Caco-2 (cell line): ENCODE measurements around the gene ODF2. TPM values are rescaled to one million over a fixed set of nuclear protein-coding genes. Genes with fewer than 3 reads are reported as not detected.
"Not testable (repeated sequence)": the region's sequence is repeated elsewhere in the genome, so short reads cannot be mapped to it uniquely, and the experiment has no call there.

ENCODE experiments used
- BruUV-seq: library from RNA; stranded (reverse); fragments of 400-500 nt; replicated peaks from 2 replicates; lab custom pipeline; 2021; lab: Mats Ljungman, UMichigan
- CTCF ChIA-PET: fragments of 300-600 bp; sonication (Branson Sonifier 250); formaldehyde crosslinking; loops from one replicate; lab custom pipeline; 2022; ENCODE audit warnings: antibody characterized with exemption; lab: Charles Lee
- POLR2A ChIA-PET: fragments of 300-600 bp; sonication (Branson Sonifier 250); formaldehyde crosslinking; loops from one replicate; lab custom pipeline; 2022; ENCODE audit warnings: antibody characterized with exemption; lab: Charles Lee
- DNase-seq, 2 experiments: peaks; one replicate each; pipeline versions ENCODE4 v3.0.0 to v3.0.0-alpha.2; 2020 to 2022
- H3K27me3 ChIP-seq: replicated peaks from 2 replicates; pipeline ENCODE4 v1.6.0; 2011; ENCODE audit warnings: low read length; ENCODE audit not compliant: control insufficient read depth, insufficient read depth
- H3K36me3 ChIP-seq: 2 replicates; pipeline ENCODE4 v1.5.1; 2011; ENCODE audit warnings: low read length; ENCODE audit not compliant: control insufficient read depth, insufficient read depth
- H3K4me1 ChIP-seq: fragments of 250-450 bp; sonication (Bioruptor Pico); 2 replicates; pipeline ENCODE4 v1.5.1; 2020; ENCODE audit warnings: mild to moderate bottlenecking
- H3K4me3 ChIP-seq: 2 replicates; pipeline ENCODE4 v1.5.1; 2011; ENCODE audit warnings: low read depth, mild to moderate bottlenecking, control low read depth, low read length
- H3K9me3 ChIP-seq: fragments of 250-450 bp; sonication (Bioruptor Pico); 2 replicates; pipeline ENCODE4 v1.5.1; 2020; ENCODE audit warnings: mild to moderate bottlenecking, moderate library complexity
- H3K27ac Mint-ChIP-seq: one replicate; pipeline ENCODE4 v1.8.0; 2022; ENCODE audit warnings: mixed read lengths; ENCODE audit not compliant: unreplicated experiment
- H3K27me3 Mint-ChIP-seq: one replicate; pipeline ENCODE4 v1.8.0; 2022; ENCODE audit warnings: mixed read lengths; ENCODE audit not compliant: insufficient read depth, unreplicated experiment
- H3K36me3 Mint-ChIP-seq: one replicate; pipeline ENCODE4 v1.8.0; 2022; ENCODE audit warnings: mild to moderate bottlenecking, mixed read lengths; ENCODE audit not compliant: insufficient read depth, unreplicated experiment
- H3K4me1 Mint-ChIP-seq: one replicate; pipeline ENCODE4 v1.8.0; 2022; ENCODE audit warnings: low read depth, mixed read lengths; ENCODE audit not compliant: unreplicated experiment
- H3K4me3 Mint-ChIP-seq: one replicate; pipeline ENCODE4 v1.8.0; 2022; ENCODE audit warnings: mild to moderate bottlenecking, moderate library complexity, mixed read lengths; ENCODE audit not compliant: unreplicated experiment
- H3K9me3 Mint-ChIP-seq: one replicate; pipeline ENCODE4 v1.8.0; 2022; ENCODE audit warnings: mixed read lengths; ENCODE audit not compliant: unreplicated experiment
- intact Hi-C: fragments of 100-400 bp; cut with micrococcal nuclease; formaldehyde crosslinking; loops from one replicate; pipeline ENCODE4 v1.10.0; 2022; ENCODE audit not compliant: unreplicated experiment
- total RNA-seq: library from RNA; stranded (reverse); gene quantifications from 2 replicates; pipeline ENCODE4 v1.2.3, GENCODE V29; 2022
- TF ChIP-seq, protein P1 (sequence below), 2 experiments: fragments of 200-600 bp in 1 of 2; IDR thresholded peaks; 1 replicate in 1 of 2; 2 replicates in 1 of 2; pipeline versions ENCODE4 v1.5.1 to v1.8.0; 2011 to 2022; ENCODE audit warnings: antibody characterized with exemption in 1 of 2, control low read depth in 1 of 2, inconsistent platforms in 1 of 2, low read depth in 1 of 2, low read length in 1 of 2, mild to moderate bottlenecking in 1 of 2, moderate library complexity in 1 of 2; ENCODE audit not compliant: insufficient read depth in 1 of 2, severe bottlenecking in 1 of 2, unreplicated experiment in 1 of 2

ODF2 gene
- total RNA-seq, 1 experiment from 2014 or later: 34.9 TPM

DNA sequence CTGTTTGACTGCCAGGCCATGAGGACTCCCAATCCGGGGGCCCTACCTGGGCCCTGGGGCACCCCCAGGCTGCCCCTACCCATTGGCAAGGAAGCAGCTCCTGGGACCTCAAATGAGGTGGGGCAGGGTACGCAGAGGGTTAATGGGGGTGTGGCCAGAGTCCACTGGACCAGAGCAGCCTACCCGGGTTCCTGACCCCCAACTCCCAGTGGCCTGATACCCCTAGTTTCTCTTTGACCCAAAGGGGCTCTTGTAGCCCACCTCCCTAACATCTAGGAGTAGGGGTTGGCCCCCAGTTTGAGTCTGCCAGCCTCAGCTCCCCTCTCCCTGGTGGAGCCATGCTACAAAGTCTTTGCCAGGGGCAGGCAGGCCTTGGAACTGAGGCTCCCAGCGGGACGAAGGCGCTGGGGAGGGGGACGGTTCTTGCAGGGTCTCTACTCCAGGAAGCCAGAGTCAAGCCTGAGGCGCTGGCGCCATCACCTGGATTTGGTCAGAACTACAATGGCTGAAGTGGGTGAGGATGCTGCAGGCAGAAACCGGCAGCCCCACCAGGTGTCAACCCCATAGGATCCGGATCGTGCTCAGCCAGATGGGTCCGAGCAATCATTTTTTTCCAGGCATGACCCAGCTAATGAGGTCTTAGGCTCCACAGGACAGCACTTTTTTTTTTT lies 43.6 kb upstream of the ODF2 start:
- Mint-ChIP-seq H3K9me3 (no peaks in the 10 kb centered on the region), H3K4me1 (peaks cover 24% of the 10 kb centered on the region), H3K27ac (no peak overlapping the region), H3K4me3 (no peak overlapping the region), H3K27me3 (no peaks in the 10 kb centered on the region), H3K36me3 (no peaks in the 10 kb centered on the region)
- H3K9me3 ChIP-seq: no peaks in the 10 kb centered on the region
- intact Hi-C loops: loop anchor here (1.0 to 2.0 kb wide), 2 partner anchors 50 to 117 kb away; no protein-coding TSS in a partner anchor
- CTCF ChIA-PET: interaction anchor here (0.6 to 4.5 kb wide), 4 partner anchors 8 to 223 kb away, joined by 3 to 31 read pairs (median 14); partner anchors contain the start of gene CERCAM
- no peaks in the 10 kb centered on the region for H3K36me3 ChIP-seq
- POLR2A ChIA-PET: no interaction called here
- H3K27me3 ChIP-seq: no peaks in the 10 kb centered on the region
- peaks cover 17% of the 10 kb centered on the region for H3K4me1 ChIP-seq
- TF ChIP-seq, protein P1, sequence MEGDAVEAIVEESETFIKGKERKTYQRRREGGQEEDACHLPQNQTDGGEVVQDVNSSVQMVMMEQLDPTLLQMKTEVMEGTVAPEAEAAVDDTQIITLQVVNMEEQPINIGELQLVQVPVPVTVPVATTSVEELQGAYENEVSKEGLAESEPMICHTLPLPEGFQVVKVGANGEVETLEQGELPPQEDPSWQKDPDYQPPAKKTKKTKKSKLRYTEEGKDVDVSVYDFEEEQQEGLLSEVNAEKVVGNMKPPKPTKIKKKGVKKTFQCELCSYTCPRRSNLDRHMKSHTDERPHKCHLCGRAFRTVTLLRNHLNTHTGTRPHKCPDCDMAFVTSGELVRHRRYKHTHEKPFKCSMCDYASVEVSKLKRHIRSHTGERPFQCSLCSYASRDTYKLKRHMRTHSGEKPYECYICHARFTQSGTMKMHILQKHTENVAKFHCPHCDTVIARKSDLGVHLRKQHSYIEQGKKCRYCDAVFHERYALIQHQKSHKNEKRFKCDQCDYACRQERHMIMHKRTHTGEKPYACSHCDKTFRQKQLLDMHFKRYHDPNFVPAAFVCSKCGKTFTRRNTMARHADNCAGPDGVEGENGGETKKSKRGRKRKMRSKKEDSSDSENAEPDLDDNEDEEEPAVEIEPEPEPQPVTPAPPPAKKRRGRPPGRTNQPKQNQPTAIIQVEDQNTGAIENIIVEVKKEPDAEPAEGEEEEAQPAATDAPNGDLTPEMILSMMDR (IDR thresholded peaks at IDR 0.05; ENCODE audit: insufficient read depth in 1 of 2, low read depth in 1 of 2, low read length in 1 of 2, severe bottlenecking in 1 of 2, unreplicated experiment in 1 of 2): peak; percentile 61 to 70
- no peak overlapping the region for H3K4me3 ChIP-seq
- BruUV-seq: no TSS peak
- peak; percentile 82 to 85 for DNase-seq

DNA sequence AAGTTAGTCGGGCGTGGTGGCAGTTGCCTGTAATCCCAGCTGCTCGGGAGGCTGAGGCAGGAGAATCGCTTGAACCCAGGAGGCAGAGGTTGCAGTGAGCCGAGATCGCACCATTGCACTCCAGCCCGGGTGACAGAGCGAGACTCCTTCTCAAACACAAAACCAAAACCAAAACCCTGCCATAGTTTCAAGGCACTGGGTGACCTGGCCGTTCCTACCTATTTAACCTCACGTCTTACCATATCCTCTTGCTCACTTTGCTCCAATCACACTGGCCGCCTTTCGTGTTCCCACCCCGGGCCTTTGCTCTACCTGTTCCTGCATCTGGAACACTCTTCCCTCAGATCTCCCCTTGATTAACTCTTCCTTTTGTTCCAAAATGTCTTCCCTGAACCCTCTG lies 42.1 kb upstream of the ODF2 start:
- H3K27me3 ChIP-seq, H3K9me3 ChIP-seq, H3K9me3 Mint-ChIP-seq, POLR2A ChIA-PET, DNase-seq, H3K4me3 ChIP-seq, CTCF ChIA-PET, H3K4me3 Mint-ChIP-seq, H3K27me3 Mint-ChIP-seq, H3K36me3 Mint-ChIP-seq, H3K36me3 ChIP-seq, BruUV-seq, H3K27ac Mint-ChIP-seq: not testable (repeated sequence)
- peaks cover 24% of the 10 kb centered on the region for H3K4me1 Mint-ChIP-seq
- H3K4me1 ChIP-seq: peaks cover 18% of the 10 kb centered on the region
- intact Hi-C loops: loop anchor here (2.0 kb wide), 1 partner anchor 119 kb away; no protein-coding TSS in a partner anchor

- Mint-ChIP-seq H3K9me3 (no peaks in the 10 kb centered on the region), H3K4me3 (no peak overlapping the region), H3K36me3 (no peaks in the 10 kb centered on the region), H3K27me3 (no peaks in the 10 kb centered on the region), H3K4me1 (peaks cover 24% of the 10 kb centered on the region), H3K27ac (peak overlapping the region; percentile 86)
- DNase-seq: no peak
- no peaks in the 10 kb centered on the region for H3K27me3 ChIP-seq
- intact Hi-C loops: no loop called here
- H3K36me3 ChIP-seq: no peaks in the 10 kb centered on the region
- H3K9me3 ChIP-seq: no peaks in the 10 kb centered on the region
- TF ChIP-seq, protein P1 (IDR thresholded peaks at IDR 0.05; ENCODE audit: insufficient read depth in 1 of 2, low read depth in 1 of 2, low read length in 1 of 2, severe bottlenecking in 1 of 2, unreplicated experiment in 1 of 2): peak; percentile 16 to 40
- CTCF ChIA-PET: no interaction called here
- no TSS peak for BruUV-seq
- H3K4me1 ChIP-seq: peaks cover 25% of the 10 kb centered on the region
- no peak overlapping the region for H3K4me3 ChIP-seq
- POLR2A ChIA-PET: no interaction called here
Measured at GRCh38 chr9:128414461-128414860, 41.3 kb upstream of the ODF2 start.
